ENCODE results near the gene PALS1.

- TF ChIP-seq CTCF (IDR thresholded peaks at IDR 0.05): no peak
- no peak for TF ChIP-seq POLR2A (IDR thresholded peaks at IDR 0.05)
Observed at GRCh38 chr14:67228325-67228984, 12.8 kb upstream of the PALS1 start.
